Activated naive CD8-positive, alpha-beta T cell (primary cell): Measurements from ENCODE around the gene RABL6.

Experiments used
- H3K27ac Mint-ChIP-seq: one replicate; pipeline ENCODE4 v1.8.0; 2021; ENCODE audit warnings: mixed read lengths
- H3K27me3 Mint-ChIP-seq: one replicate; pipeline ENCODE4 v1.8.0; 2021; ENCODE audit warnings: mixed read lengths
- H3K36me3 Mint-ChIP-seq: one replicate; pipeline ENCODE4 v1.8.0; 2021; ENCODE audit warnings: mixed read lengths
- H3K4me1 Mint-ChIP-seq: one replicate; pipeline ENCODE4 v1.8.0; 2021; ENCODE audit warnings: low read depth, mixed read lengths
- H3K4me3 Mint-ChIP-seq: one replicate; pipeline ENCODE4 v1.8.0; 2021; ENCODE audit warnings: mild to moderate bottlenecking, mixed read lengths
- H3K9me3 Mint-ChIP-seq: one replicate; pipeline ENCODE4 v1.8.0; 2021; ENCODE audit warnings: low read depth, mixed read lengths

RABL6 gene

GRCh38 chr9:136849038-136849959 is 41.6 kb downstream of the RABL6 start, which contains the start of gene PHPT1:
Gene PHPT1 (plus strand): TSS chr9:136849409. CDS start chr9:136849431, 22 bp downstream.
- Mint-ChIP-seq H3K36me3 (no peaks in the 10 kb centered on the region), H3K4me3 (peak within 1 kb of the TSS; percentile 90), H3K4me1 (peaks cover 5% of the 10 kb centered on the region), H3K27ac (peak within 1 kb of the TSS; percentile 86), H3K9me3 (no peaks in the 10 kb centered on the region), H3K27me3 (peaks cover 3% of the 10 kb centered on the region)

DNA sequence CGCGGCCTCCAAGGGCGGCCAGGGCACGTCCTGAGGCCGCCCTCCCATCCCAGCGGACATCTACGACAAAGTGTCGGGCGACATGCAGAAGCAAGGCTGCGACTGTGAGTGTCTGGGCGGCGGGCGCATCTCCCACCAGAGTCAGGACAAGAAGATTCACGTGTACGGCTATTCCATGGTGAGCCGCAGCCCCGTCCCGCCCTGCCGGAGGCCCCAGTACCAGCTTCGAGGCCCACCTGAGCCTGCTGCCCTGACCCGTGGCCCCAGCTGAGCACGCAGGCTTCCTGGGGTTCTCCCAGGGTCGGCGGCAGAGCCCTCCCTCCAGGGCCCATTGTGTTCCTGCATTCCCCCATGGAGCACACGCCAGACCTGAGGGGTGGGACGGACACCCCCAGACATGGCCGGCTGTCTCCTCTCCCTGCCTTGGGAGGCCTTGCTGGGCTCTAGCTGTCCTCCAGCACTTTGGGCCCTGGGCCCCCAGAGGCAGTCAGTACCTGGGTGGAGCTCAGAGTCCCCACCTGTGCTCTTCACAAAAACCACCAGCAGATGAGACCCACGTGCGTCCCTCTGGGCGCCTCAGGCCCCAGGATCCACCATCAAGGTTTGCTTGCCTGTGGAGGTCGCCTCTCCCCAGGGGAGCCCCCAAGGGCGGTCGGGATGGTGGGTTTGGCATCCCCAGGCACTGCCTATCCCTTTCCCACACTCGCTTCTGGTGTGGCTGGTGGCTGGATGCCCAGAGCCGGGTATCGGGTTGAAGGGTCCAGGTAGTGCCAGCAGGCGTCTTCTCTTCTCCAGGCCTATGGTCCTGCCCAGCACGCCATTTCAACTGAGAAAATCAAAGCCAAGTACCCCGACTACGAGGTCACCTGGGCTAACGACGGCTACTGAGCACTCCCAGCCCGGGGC is 42.5 kb downstream of the RABL6 start:
- Mint-ChIP-seq H3K36me3 (no peaks in the 10 kb centered on the region), H3K27ac (peak overlapping the region; percentile 66), H3K27me3 (peaks cover 3% of the 10 kb centered on the region), H3K9me3 (no peaks in the 10 kb centered on the region), H3K4me3 (peak overlapping the region; percentile 87), H3K4me1 (peaks cover 4% of the 10 kb centered on the region)

DNA sequence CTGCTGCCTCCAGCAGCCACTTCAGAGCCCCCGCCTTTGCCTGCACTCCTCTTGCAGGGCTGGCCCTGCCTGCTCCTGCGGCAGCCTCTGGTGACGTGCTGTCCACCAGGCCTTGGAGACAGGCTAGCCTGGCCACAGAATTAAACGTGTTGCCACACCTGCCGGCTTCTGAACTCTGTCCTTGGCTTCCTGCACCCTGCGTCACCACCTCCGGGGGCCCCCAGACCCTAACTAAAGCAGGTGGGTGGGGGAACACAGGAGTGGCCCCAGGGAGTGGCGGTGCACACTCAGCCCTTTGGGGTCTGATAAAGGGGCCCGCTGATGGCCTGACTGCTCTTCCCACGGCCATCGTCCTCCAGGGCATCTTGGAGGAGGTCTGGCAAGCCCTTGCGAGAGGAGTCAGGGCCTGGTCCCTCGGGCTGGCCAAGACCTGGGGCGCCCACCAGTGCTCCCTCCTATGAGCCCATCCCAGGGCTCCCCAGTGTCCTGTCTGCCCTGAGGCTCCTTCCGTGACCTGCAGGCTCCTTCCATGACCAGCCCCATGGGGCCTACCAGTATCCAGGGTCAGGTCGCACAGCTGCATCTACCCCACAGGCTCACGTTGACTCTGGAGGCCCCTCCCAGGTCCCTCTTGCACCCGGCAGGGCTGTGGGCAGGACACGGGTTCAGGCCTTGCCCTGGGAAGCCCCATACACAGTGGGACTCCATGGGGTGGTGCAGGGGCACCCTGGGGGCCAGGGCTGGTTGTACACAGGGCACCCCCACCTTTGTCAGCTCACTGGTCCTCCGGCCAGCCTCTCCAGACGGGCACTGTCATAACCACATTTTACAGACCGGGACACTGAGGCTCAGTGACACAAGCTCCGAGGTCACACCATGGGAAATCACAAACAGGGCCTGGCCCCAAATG is 43.4 kb downstream of the RABL6 start:
- Mint-ChIP-seq H3K9me3 (no peaks in the 10 kb centered on the region), H3K27me3 (peaks cover 3% of the 10 kb centered on the region), H3K4me3 (peak overlapping the region; percentile 27), H3K27ac (no peak overlapping the region), H3K4me1 (peaks cover 4% of the 10 kb centered on the region), H3K36me3 (no peaks in the 10 kb centered on the region)

- peaks cover 1% of the 10 kb centered on the region for H3K27me3 Mint-ChIP-seq
- peaks cover 2% of the 10 kb centered on the region for H3K4me1 Mint-ChIP-seq
- H3K27ac Mint-ChIP-seq, result no peak within 1 kb of the TSS
- H3K4me3 Mint-ChIP-seq, result no peak within 1 kb of the TSS
- no peaks in the 10 kb centered on the region for H3K36me3 Mint-ChIP-seq
- no peaks in the 10 kb centered on the region for H3K9me3 Mint-ChIP-seq
Measured at GRCh38 chr9:136851941-136852663, 44.4 kb downstream of the RABL6 start, which contains the start of gene MAMDC4. Gene MAMDC4 (plus strand): TSS chr9:136852346. CDS start chr9:136852417, 71 bp downstream.

DNA sequence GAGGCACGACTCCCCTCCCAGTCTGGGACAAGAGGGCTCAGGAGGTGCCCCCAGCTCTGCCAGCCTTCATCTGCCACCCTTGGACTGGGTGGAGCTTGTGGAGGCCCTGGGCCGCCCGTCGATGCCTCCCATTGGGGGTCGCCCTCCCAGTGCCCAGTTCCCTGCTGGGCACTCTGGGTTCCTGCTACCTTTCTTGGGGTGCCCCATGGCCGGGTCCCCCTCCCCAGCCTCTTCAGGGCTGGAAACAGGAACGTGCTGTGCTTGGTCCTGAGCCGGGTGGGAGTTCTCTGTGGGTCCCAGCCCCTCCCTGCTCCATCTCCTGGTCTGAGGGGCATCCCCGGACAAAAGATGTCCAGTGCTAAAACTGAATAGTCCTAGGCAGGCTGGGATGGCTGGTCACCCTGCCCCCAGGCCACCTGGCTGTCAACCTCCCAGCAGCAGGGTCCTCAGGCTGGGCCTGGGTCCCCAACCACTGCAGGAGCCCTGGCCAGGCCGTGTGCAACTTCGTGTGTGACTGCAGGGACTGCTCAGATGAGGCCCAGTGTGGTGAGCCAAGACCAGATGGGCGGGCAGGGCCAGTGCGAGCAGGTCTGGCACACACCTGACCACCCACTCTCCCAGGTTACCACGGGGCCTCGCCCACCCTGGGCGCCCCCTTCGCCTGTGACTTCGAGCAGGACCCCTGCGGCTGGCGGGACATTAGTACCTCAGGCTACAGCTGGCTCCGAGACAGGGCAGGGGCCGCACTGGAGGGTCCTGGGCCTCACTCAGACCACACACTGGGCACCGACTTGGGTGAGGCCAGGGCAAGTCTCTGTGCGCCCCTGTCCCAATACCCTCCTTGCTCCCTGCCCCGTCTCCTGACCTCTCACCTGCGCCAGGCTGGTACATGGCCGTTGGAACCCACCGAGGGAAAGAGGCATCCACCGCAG is 45.2 kb downstream of the RABL6 start:
- Mint-ChIP-seq H3K27ac (no peak overlapping the region), H3K27me3 (no peaks in the 10 kb centered on the region), H3K36me3 (no peaks in the 10 kb centered on the region), H3K4me3 (no peak overlapping the region), H3K9me3 (no peaks in the 10 kb centered on the region), H3K4me1 (peaks cover 2% of the 10 kb centered on the region)

DNA sequence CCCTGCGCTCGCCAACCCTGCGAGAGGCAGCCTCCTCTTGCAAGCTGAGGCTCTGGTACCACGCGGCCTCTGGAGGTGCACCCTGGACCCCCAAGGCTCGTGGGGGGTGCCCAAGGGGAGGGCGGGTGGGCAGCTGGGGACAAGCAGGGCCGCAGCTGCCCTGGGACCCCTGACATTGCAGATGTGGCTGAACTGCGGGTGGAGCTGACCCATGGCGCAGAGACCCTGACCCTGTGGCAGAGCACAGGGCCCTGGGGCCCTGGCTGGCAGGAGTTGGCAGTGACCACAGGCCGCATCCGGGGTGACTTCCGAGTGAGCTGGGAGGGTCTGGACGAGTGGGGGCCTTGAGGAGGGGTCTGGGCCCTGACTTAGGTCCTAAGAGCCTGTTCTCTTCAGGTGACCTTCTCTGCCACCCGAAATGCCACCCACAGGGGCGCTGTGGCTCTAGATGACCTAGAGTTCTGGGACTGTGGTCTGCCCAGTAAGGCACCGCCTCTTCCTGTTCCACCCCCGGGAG is 45.9 kb downstream of the RABL6 start:
- H3K9me3 Mint-ChIP-seq, result no peaks in the 10 kb centered on the region
- H3K4me1 Mint-ChIP-seq, result peaks cover 2% of the 10 kb centered on the region
- no peak overlapping the region for H3K27ac Mint-ChIP-seq
- no peak overlapping the region for H3K4me3 Mint-ChIP-seq
- no peaks in the 10 kb centered on the region for H3K36me3 Mint-ChIP-seq
- H3K27me3 Mint-ChIP-seq, result no peaks in the 10 kb centered on the region

- no peaks in the 10 kb centered on the region for H3K27me3 Mint-ChIP-seq
- H3K36me3 Mint-ChIP-seq, result no peaks in the 10 kb centered on the region
- no peak overlapping the region for H3K27ac Mint-ChIP-seq
- H3K9me3 Mint-ChIP-seq, result no peaks in the 10 kb centered on the region
- H3K4me1 Mint-ChIP-seq, result peaks cover 2% of the 10 kb centered on the region
- H3K4me3 Mint-ChIP-seq, result no peak overlapping the region
Measured at GRCh38 chr9:136854113-136854841, 46.5 kb downstream of the RABL6 start.

GRCh38 chr9:136854842-136855460 is 47.2 kb downstream of the RABL6 start:
- H3K27ac Mint-ChIP-seq, result no peak overlapping the region
- no peak overlapping the region for H3K4me3 Mint-ChIP-seq
- H3K4me1 Mint-ChIP-seq, result peaks cover 2% of the 10 kb centered on the region
- no peaks in the 10 kb centered on the region for H3K9me3 Mint-ChIP-seq
- no peaks in the 10 kb centered on the region for H3K27me3 Mint-ChIP-seq
- no peaks in the 10 kb centered on the region for H3K36me3 Mint-ChIP-seq

GRCh38 chr9:136855461-136856078 is 47.8 kb downstream of the RABL6 start:
- Mint-ChIP-seq H3K9me3 (no peaks in the 10 kb centered on the region), H3K4me1 (no peaks in the 10 kb centered on the region), H3K4me3 (no peak overlapping the region), H3K36me3 (no peaks in the 10 kb centered on the region), H3K27ac (no peak overlapping the region), H3K27me3 (no peaks in the 10 kb centered on the region)

DNA sequence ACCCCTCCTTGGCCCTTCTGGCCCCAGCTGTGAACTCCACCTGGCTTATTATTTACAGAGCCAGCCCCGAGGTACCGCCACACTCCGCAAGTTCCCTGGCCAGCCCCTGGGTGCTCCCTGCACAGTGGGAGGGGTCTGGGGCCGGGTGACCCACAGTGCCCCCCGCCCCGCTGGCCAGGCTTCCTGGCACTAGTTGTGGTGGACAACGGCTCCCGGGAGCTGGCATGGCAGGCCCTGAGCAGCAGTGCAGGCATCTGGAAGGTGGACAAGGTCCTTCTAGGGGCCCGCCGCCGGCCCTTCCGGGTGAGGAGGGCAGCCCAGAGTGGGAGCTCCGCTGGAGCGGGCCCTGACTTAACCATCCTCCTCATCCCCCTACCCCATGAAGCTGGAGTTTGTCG is 48.3 kb downstream of the RABL6 start:
- H3K36me3 Mint-ChIP-seq, result no peaks in the 10 kb centered on the region
- H3K4me3 Mint-ChIP-seq, result no peak overlapping the region

DNA sequence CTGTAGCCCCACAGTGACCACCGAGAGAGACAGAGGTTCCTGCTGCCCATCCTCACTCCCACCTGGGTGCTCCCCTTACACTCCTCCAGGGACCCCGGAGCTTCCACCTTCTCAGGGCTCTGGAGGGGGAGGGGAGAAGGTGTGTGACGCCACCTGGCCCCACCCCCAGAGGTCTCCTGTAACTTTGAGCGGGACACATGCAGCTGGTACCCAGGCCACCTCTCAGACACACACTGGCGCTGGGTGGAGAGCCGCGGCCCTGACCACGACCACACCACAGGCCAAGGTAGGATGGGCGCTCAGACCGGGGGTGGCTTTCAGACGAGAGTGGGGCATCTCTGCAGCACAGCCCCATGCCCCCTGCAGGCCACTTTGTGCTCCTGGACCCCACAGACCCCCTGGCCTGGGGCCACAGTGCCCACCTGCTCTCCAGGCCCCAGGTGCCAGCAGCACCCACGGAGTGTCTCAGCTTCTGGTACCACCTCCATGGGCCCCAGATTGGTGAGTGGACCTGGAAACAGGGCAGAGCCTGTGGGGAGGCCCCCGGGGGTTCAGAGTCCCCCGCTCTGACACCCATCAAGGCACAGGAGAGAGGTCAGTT is 48.9 kb downstream of the RABL6 start:
- no peak overlapping the region for H3K27ac Mint-ChIP-seq
- no peak overlapping the region for H3K4me3 Mint-ChIP-seq
- no peaks in the 10 kb centered on the region for H3K9me3 Mint-ChIP-seq
- H3K4me1 Mint-ChIP-seq, result no peaks in the 10 kb centered on the region
- H3K36me3 Mint-ChIP-seq, result no peaks in the 10 kb centered on the region
- H3K27me3 Mint-ChIP-seq, result no peaks in the 10 kb centered on the region

More for the DNA sequence above, 48.3 kb downstream of the RABL6 start:
- Mint-ChIP-seq H3K9me3 (no peaks in the 10 kb centered on the region), H3K4me1 (no peaks in the 10 kb centered on the region), H3K27ac (no peak overlapping the region), H3K27me3 (no peaks in the 10 kb centered on the region)
